K562 (cell line): Measurements from ENCODE around the gene OR8B8. TPM values are rescaled to one million over a fixed set of nuclear protein-coding genes. Genes with fewer than 3 reads are reported as not detected.
A peak's percentile ranks its signal among the peaks of the same experiment; 100 is the strongest.

ENCODE experiments used
- C11orf30 ChIP-seq: fragments of 450-650 bp; IDR thresholded peaks from 2 replicates; pipeline ENCODE4 v1.6.1; 2016; ENCODE audit warnings: low read depth, mild to moderate bottlenecking
- CXXC5 ChIP-seq: fragments of 250-450 bp; sonication (Bioruptor Pico); IDR thresholded peaks from 2 replicates; pipeline ENCODE4 v1.8.0; 2022; ENCODE audit warnings: inconsistent platforms, mild to moderate bottlenecking, moderate library complexity
- EP300 ChIP-seq: IDR thresholded peaks from 2 replicates; pipeline ENCODE4 v1.6.1; 2012; ENCODE audit warnings: low read length, improper control_type of control experiment
- ESRRA ChIP-seq: fragments of 450-650 bp; IDR thresholded peaks from 2 replicates; pipeline ENCODE4 v1.6.1; 2014; ENCODE audit warnings: low read depth, mild to moderate bottlenecking, moderate library complexity, borderline replicate concordance
- KDM4B ChIP-seq, 2 experiments: fragments of 450-650 bp in 1 of 2; sonication (generic) in 1 of 2; IDR thresholded peaks; 2 replicates each; pipeline ENCODE4 v1.6.1; 2016 to 2017; ENCODE audit warnings: borderline replicate concordance in 2 of 2, antibody characterized with exemption in 1 of 2, low read depth in 1 of 2, mild to moderate bottlenecking in 1 of 2
- LCOR ChIP-seq: sonication (generic); formaldehyde crosslinking; IDR thresholded peaks from 2 replicates; pipeline ENCODE4 v1.8.0; 2022; ENCODE audit warnings: mild to moderate bottlenecking, missing genetic modification reagents
- MAFF ChIP-seq: IDR thresholded peaks from 2 replicates; pipeline ENCODE4 v1.6.1; 2012; ENCODE audit warnings: low read length, improper control_type of control experiment
- MAFG ChIP-seq: fragments of 450-650 bp; conservative IDR thresholded peaks from 2 replicates; pipeline ENCODE4 v1.6.1; 2016; ENCODE audit warnings: missing genetic modification characterization, missing compliant biosample characterization
- MECOM ChIP-seq: fragments of 250-450 bp; sonication (Bioruptor Pico); IDR thresholded peaks from 2 replicates; pipeline ENCODE4 v1.8.0; 2022; ENCODE audit warnings: inconsistent platforms
- PTTG1 ChIP-seq: fragments of 450-650 bp; IDR thresholded peaks from 2 replicates; pipeline ENCODE4 v1.6.1; 2016; ENCODE audit warnings: low read depth, mild to moderate bottlenecking, missing genetic modification characterization, missing compliant biosample characterization
- RBBP5 ChIP-seq: fragments of 200-600 bp; sonication (generic); IDR thresholded peaks from 2 replicates; pipeline ENCODE4 v1.6.1; 2012; ENCODE audit warnings: borderline replicate concordance, mild to moderate bottlenecking, low read length, control low read depth, inconsistent platforms; ENCODE audit not compliant: insufficient read depth, poor library complexity, severe bottlenecking
- RCOR1 ChIP-seq, 2 experiments: IDR thresholded peaks; 2 replicates each; pipeline ENCODE4 v1.6.1; 2012; ENCODE audit warnings: low read depth in 2 of 2, low read length in 2 of 2, borderline replicate concordance in 1 of 2, improper control_type of control experiment in 1 of 2
- TCF3 ChIP-seq: sonication (generic); formaldehyde crosslinking; IDR thresholded peaks from 2 replicates; pipeline ENCODE4 v1.4.0; 2020; ENCODE audit warnings: mild to moderate bottlenecking, missing genetic modification reagents
- ZFP30 ChIP-seq: fragments of 250-450 bp; sonication (Bioruptor Pico); IDR thresholded peaks from 2 replicates; pipeline ENCODE4 v1.8.0; 2022; ENCODE audit warnings: moderate library complexity, mild to moderate bottlenecking, inconsistent platforms, borderline replicate concordance
- ZNF316 ChIP-seq: fragments of 450-650 bp; IDR thresholded peaks from 2 replicates; pipeline ENCODE4 v1.6.1; 2016
- polyA plus RNA-seq, 8 experiments: library from polyadenylated mRNA; depleted of rRNA in 4 of 8; stranded (reverse) in 5 of 8; unstranded in 3 of 8; fragments of >200 nt; fragmentation: Nextera tagmentation in 2 of 8; fragmentation: Illumina TruSeq in 1 of 8; extraction: Ambion mirVana in 2 of 8; extraction: Trizol in 1 of 8; gene quantifications; 2 replicates each; pipeline versions ENCODE4 v1.2.1 to v1.2.3, GENCODE V29; 2011 to 2014; ENCODE audit warnings: inconsistent platforms in 1 of 8, missing spikeins in 1 of 8
- total RNA-seq, 7 experiments: library from RNA; depleted of rRNA in 6 of 7; stranded (reverse); fragments of >200 nt in 6 of 7; fragmentation: Illumina TruSeq in 2 of 7; extraction: Trizol in 2 of 7; gene quantifications; 2 replicates each; pipeline versions ENCODE4 v1.2.1 to v1.2.3, GENCODE V29; 2011 to 2021; ENCODE audit warnings: low replicate concordance in 1 of 7
- TF ChIP-seq, protein P1 (sequence below): sonication (generic); formaldehyde crosslinking; IDR thresholded peaks from 2 replicates; pipeline ENCODE4 v1.8.0; 2022; ENCODE audit warnings: mild to moderate bottlenecking, missing genetic modification reagents
- TF ChIP-seq, protein P2 (sequence below), 2 experiments: fragments of 450-650 bp; IDR thresholded peaks; 2 replicates each; pipeline ENCODE4 v1.6.1; 2016; ENCODE audit warnings: mild to moderate bottlenecking in 2 of 2, borderline replicate concordance in 1 of 2, low read depth in 1 of 2, moderate library complexity in 1 of 2
- TF ChIP-seq, protein P3 (sequence below), 2 experiments: fragments of 450-650 bp in 1 of 2; sonication (generic) in 1 of 2; formaldehyde crosslinking in 1 of 2; IDR thresholded peaks in 1 of 2; conservative IDR thresholded peaks in 1 of 2; 2 replicates each; pipeline versions ENCODE4 v1.6.1 to v1.8.1; 2016 to 2023; ENCODE audit warnings: mild to moderate bottlenecking in 2 of 2, moderate library complexity in 2 of 2, inconsistent platforms in 1 of 2, missing genetic modification reagents in 1 of 2

OR8B8 gene
- total and polyA plus RNA-seq, 9 of the 15 experiments (the other 6 are each of a cell fraction or from before 2014, with no cell fraction given), result 0.18 TPM; not detected in 8

DNA sequence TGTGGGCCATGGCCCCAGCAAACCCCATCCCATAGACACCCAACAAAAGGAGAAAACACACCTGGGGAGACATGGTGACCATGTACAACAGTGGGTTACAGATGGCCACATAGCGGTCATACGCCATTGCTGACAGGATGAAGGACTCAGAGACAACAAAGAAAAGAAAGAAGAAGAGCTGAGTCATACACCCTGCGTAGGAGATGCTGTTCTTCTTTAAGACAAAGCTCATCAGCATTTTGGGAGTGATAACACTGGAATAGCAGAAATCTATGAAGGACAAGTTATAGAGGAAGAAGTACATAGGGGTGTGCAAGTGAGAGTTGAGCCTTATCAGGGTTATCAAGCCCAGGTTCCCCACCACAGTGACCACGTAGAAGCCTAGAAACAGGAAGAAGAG is 4.9 kb downstream of the OR8B8 start (continued):
- TF ChIP-seq MECOM (CRISPR knock-in tag) (peak; percentile 45; the same call in 1 of the 2 replicates), RBBP5 (no peak), RCOR1 (IDR thresholded peaks at IDR 0.05; ENCODE audit: borderline replicate concordance in 1 of 2, low read depth in 2 of 2, low read length in 2 of 2) (peak in 1 of 2 experiments; percentile 87; a peak in 2 of 4 replicates), ZFP30 (CRISPR knock-in tag) (no peak), ZNF316 (peak; percentile 92), LCOR (CRISPR knock-in tag) (peak; percentile 87; the same call in 1 of the 2 replicates), EP300 (0 out of 2 replicates have a peak, but pooled peaks have one; percentile 27), C11orf30 (peak; percentile 89), PTTG1 (tag) (no peak), CXXC5 (CRISPR knock-in tag) (0 out of 2 replicates have a peak, but pooled peaks have one; percentile 18), KDM4B (IDR thresholded peaks at IDR 0.05; ENCODE audit: borderline replicate concordance in 2 of 2, low read depth in 1 of 2) (no peak), TCF3 (peak; percentile 36), MAFG (tag) (peak; percentile 95), MAFF (peak; percentile 87; the same call in 1 of the 2 replicates), ESRRA (peak; percentile 54; the same call in 1 of the 2 replicates)
- TF ChIP-seq, protein P1, sequence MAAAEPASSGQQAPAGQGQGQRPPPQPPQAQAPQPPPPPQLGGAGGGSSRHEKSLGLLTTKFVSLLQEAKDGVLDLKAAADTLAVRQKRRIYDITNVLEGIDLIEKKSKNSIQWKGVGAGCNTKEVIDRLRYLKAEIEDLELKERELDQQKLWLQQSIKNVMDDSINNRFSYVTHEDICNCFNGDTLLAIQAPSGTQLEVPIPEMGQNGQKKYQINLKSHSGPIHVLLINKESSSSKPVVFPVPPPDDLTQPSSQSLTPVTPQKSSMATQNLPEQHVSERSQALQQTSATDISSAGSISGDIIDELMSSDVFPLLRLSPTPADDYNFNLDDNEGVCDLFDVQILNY (CRISPR knock-in tag), result no peak
- TF ChIP-seq, protein P2, sequence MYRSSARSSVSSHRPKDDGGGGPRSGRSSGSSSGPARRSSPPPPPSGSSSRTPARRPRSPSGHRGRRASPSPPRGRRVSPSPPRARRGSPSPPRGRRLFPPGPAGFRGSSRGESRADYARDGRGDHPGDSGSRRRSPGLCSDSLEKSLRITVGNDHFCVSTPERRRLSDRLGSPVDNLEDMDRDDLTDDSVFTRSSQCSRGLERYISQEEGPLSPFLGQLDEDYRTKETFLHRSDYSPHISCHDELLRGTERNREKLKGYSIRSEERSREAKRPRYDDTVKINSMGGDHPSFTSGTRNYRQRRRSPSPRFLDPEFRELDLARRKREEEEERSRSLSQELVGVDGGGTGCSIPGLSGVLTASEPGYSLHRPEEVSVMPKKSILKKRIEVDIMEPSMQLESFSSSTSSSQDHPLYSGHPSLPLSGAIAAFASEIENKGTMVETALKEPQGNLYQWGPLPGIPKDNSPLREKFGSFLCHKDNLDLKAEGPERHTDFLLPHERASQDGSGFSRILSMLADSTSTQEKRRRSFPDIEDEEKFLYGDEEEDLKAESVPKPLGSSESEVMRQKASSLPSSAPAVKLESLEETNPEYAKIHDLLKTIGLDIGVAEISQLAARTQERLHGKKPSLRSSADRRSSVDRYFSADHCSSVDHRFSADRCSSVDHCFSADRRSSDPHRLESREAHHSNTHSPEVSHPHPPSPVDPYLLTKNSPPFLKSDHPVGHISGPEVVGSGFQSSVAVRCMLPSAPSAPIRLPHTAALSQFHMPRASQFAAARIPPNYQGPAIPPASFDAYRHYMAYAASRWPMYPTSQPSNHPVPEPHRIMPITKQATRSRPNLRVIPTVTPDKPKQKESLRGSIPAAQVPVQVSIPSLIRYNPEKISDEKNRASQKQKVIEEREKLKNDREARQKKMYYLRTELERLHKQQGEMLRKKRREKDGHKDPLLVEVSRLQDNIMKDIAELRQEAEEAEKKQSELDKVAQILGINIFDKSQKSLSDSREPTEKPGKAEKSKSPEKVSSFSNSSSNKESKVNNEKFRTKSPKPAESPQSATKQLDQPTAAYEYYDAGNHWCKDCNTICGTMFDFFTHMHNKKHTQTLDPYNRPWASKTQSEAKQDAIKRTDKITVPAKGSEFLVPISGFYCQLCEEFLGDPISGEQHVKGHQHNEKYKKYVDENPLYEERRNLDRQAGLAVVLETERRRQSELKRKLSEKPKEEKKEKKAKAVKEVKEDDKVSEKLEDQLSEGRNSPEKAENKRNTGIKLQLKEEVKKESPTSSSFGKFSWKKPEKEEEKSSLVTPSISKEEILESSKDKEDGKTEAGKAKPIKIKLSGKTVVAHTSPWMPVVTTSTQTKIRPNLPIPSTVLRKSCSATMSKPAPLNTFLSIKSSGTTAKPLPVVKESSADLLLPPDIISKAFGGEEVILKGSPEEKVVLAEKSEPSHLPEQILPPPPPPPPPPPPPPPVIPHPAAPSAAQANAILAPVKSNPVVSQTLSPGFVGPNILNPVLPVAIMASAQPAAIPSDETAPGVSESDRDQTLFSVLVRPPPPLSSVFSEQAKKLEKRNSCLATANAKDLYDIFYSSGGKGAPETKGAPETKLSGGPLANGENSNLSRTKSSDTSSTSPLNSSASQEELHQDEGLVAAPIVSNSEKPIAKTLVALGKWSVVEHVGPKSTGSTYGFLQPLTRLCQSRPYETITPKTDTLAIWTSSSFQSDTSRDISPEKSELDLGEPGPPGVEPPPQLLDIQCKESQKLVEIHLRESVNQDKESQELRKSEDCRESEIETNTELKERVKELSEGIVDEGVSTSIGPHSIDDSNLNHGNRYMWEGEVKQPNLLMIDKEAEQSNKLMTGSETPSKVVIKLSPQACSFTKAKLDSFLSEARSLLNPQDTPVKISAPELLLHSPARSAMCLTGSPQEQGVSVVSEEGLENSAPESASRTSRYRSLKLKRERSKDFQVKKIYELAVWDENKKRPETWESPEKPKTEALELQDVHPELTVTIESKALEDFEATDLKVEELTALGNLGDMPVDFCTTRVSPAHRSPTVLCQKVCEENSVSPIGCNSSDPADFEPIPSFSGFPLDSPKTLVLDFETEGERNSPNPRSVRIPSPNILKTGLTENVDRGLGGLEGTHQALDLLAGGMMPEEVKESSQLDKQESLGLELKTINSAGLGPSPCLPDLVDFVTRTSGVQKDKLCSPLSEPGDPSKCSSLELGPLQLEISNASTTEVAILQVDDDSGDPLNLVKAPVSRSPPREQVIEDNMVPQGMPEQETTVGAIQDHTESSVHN (IDR thresholded peaks at IDR 0.05; ENCODE audit: borderline replicate concordance in 1 of 2, low read depth in 1 of 2), result no peak
- TF ChIP-seq, protein P3, sequence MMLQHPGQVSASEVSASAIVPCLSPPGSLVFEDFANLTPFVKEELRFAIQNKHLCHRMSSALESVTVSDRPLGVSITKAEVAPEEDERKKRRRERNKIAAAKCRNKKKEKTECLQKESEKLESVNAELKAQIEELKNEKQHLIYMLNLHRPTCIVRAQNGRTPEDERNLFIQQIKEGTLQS (IDR thresholded peaks at IDR 0.05), result peak; percentile 46; the same call in 1 of the 2 replicates
- TF ChIP-seq, protein P3 (CRISPR knock-in tag; conservative IDR thresholded peaks at IDR 0.05), result no peak
